SK-N-MC (cell line): Measurements from ENCODE around the gene KRTAP16-1.

Experiments
- EZH2 ChIP-seq: fragments of 200-600 bp; sonication (generic); IDR thresholded peaks from one replicate; pipeline ENCODE4 v1.6.1; 2017; ENCODE audit warnings: antibody characterized with exemption
- FOXP2 ChIP-seq: optimal IDR thresholded peaks from 2 replicates; pipeline ENCODE3; 2011; ENCODE audit warnings: mild to moderate bottlenecking, moderate library complexity; ENCODE audit not compliant: insufficient read depth; ENCODE audit errors: extremely low read length, control extremely low read depth
- POLR2AphosphoS5 ChIP-seq: IDR thresholded peaks from 2 replicates; pipeline ENCODE4 v1.6.1; 2012; ENCODE audit warnings: mild to moderate bottlenecking, low read depth, low read length, borderline replicate concordance

- TF ChIP-seq POLR2AphosphoS5 (no peak), EZH2 (no peak), FOXP2 (no peak)
Measured at GRCh38 chr17:41284546-41284945, 24.6 kb downstream of the KRTAP16-1 start.
